Heart left ventricle (tissue), 13 donors: ENCODE measurements around the gene SCN2B.

Experiments used
- CTCF ChIP-seq, 12 donors: fragments of 200-600 bp; sonication (generic) in 4 of 12; IDR thresholded peaks; one replicate each; pipeline versions ENCODE4 v1.5.0 to v1.8.0; 2018 to 2022; ENCODE audit warnings: antibody characterized with exemption in 12 of 12, mild to moderate bottlenecking in 5 of 12
- POLR2A ChIP-seq, 2 donors: fragments of 450-650 bp; IDR thresholded peaks; one replicate each; pipeline ENCODE4 v1.6.1; 2017; ENCODE audit warnings: antibody characterized with exemption in 2 of 2, mild to moderate bottlenecking in 2 of 2, moderate library complexity in 2 of 2
- donor health status: ischemic (EF 13 %, LVEDD 7.1; RV severe dilation, severe dysfunction).
- donor health status: DM: no; HTN: yes; CAD: no.
- donor health status: DM: no; HTN: no; CAD: no.
- donor health status: ischemic (EF 25% LVEDD 6.9; RV normal size, moderate dysfunction).
- donor health status: ischemic (EF 25% LVEDD 5.7; RV mildly dilated, moderate dysfunction).
- donor health status: ischemic (EF 35%, LVEDD 5.7; RV mildly dilated, moderate dysfunction).
- donor health status: nonischemic (EF 11% LVEDD 7.7; RV severe dilation, severe dysfunction).
- donor health status: DM: yes; HTN: yes; CAD: no.
- donor health status: PGD.
- donor health status: ischemic (EF 29% LVEDD 5.4; RV normal size, mild dysfunction).
- donor health status: nonischemic (EF 23%, LVEDD 6.1; RV moderate dilation, normal function).

DNA sequence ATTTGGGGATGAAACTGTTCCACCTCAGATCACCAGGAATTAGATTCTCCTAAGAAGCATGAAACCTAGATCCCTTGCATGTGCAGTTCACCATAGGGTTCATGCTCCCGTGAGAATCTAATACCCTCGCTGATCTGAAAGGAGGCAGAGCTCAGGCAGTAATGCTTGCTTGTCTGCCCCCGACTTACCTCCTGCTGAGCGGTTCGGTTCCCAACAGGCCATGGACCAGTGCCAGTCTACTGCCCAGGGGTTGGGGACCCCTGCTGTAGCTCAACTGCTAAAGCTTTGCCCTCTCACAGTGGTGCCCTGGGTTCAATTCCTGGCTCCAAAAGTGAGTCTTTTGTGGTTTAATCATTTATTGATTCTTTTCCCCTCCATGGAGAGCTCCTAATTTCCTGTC, 45.0 kb upstream of the SCN2B start:
- TF ChIP-seq CTCF (IDR thresholded peaks at IDR 0.05) (no peak), POLR2A (IDR thresholded peaks at IDR 0.05) (no peak)
